Measurements from ENCODE around the gene MPPED1. TPM values are rescaled to one million over a fixed set of nuclear protein-coding genes. Genes with fewer than 3 reads are reported as not detected.

Gene MPPED1
- total RNA-seq, 1 donor from 2014 or later: not detected

GRCh38 chr22:43391306-43391705 lies 20.5 kb upstream of the MPPED1 start:
- intact Hi-C loops (cut with micrococcal nuclease): no loop called here

GRCh38 chr22:43392385-43392989 lies 19.3 kb upstream of the MPPED1 start:
- intact Hi-C loops (cut with micrococcal nuclease): no loop called here

GRCh38 chr22:43393132-43393843 lies 18.5 kb upstream of the MPPED1 start:
- intact Hi-C loops (cut with micrococcal nuclease): no loop called here

- intact Hi-C loops (cut with micrococcal nuclease): no loop called here
Measured at GRCh38 chr22:43393844-43394474, 17.9 kb upstream of the MPPED1 start.

- intact Hi-C loops (cut with micrococcal nuclease): no loop called here
Measured at GRCh38 chr22:43395086-43395695, 16.6 kb upstream of the MPPED1 start.

- intact Hi-C loops (cut with micrococcal nuclease): no loop called here
Measured at GRCh38 chr22:43396321-43396933, 15.4 kb upstream of the MPPED1 start.

GRCh38 chr22:43396934-43397457 lies 14.8 kb upstream of the MPPED1 start:
- intact Hi-C loops (cut with micrococcal nuclease): no loop called here

GRCh38 chr22:43397766-43398165 lies 14.0 kb upstream of the MPPED1 start:
- intact Hi-C loops (cut with micrococcal nuclease): no loop called here

- intact Hi-C loops (cut with micrococcal nuclease): no loop called here
Measured at GRCh38 chr22:43398246-43398645, 13.6 kb upstream of the MPPED1 start.

- intact Hi-C loops (cut with micrococcal nuclease): no loop called here
Measured at GRCh38 chr22:43398910-43399309, 12.9 kb upstream of the MPPED1 start.

- intact Hi-C loops (cut with micrococcal nuclease): no loop called here
Measured at GRCh38 chr22:43399338-43399979, 12.4 kb upstream of the MPPED1 start.

- intact Hi-C loops (cut with micrococcal nuclease): no loop called here
Measured at GRCh38 chr22:43399980-43400358, 11.8 kb upstream of the MPPED1 start.

GRCh38 chr22:43400449-43400848 lies 11.4 kb upstream of the MPPED1 start:
- intact Hi-C loops (cut with micrococcal nuclease): no loop called here

GRCh38 chr22:43401233-43401632 lies 10.6 kb upstream of the MPPED1 start:
- intact Hi-C loops (cut with micrococcal nuclease): no loop called here

GRCh38 chr22:43401661-43402060 lies 10.2 kb upstream of the MPPED1 start:
- intact Hi-C loops (cut with micrococcal nuclease): no loop called here

GRCh38 chr22:43402128-43402527 lies 9.7 kb upstream of the MPPED1 start:
- intact Hi-C loops (cut with micrococcal nuclease): no loop called here

- intact Hi-C loops (cut with micrococcal nuclease): no loop called here
Measured at GRCh38 chr22:43404673-43405385, 7.0 kb upstream of the MPPED1 start.

- intact Hi-C loops (cut with micrococcal nuclease): no loop called here
Measured at GRCh38 chr22:43406186-43406790, 5.5 kb upstream of the MPPED1 start.

- intact Hi-C loops (cut with micrococcal nuclease): no loop called here
Measured at GRCh38 chr22:43407591-43407990, 4.2 kb upstream of the MPPED1 start.

GRCh38 chr22:43408009-43408408 lies 3.8 kb upstream of the MPPED1 start:
- intact Hi-C loops (cut with micrococcal nuclease): no loop called here

All from T-helper 1 cell treated with Interleukin-12 subunit alpha and Interleukin-12 subunit beta and Interleukin-4 antibody, amounts not matched to agents 30 ng/mL and 1 ng/mL, for 36 hours (primary cell).